IPS-20b (cell line): ENCODE measurements around the gene SALL1.

Source experiments
- H3K27ac ChIP-seq: one replicate; pipeline ENCODE4 v1.5.1; 2013; ENCODE audit warnings: low read length
- H3K27me3 ChIP-seq: 2 replicates; pipeline ENCODE4 v1.6.1; 2013; ENCODE audit warnings: mild to moderate bottlenecking, low read length, inconsistent platforms; ENCODE audit not compliant: insufficient read depth
- H3K36me3 ChIP-seq: 2 replicates; pipeline ENCODE4 v1.6.1; 2013; ENCODE audit warnings: low read depth, mild to moderate bottlenecking, inconsistent platforms, low read length, moderate library complexity; ENCODE audit not compliant: insufficient read depth
- H3K4me1 ChIP-seq: 2 replicates; pipeline ENCODE4 v1.6.1; 2013; ENCODE audit warnings: mild to moderate bottlenecking, control low read depth, inconsistent platforms, low read length, moderate library complexity; ENCODE audit not compliant: insufficient read depth
- H3K4me3 ChIP-seq: 2 replicates; pipeline ENCODE4 v1.5.1; 2013; ENCODE audit warnings: mild to moderate bottlenecking, low read length, inconsistent platforms
- H3K9ac ChIP-seq: 2 replicates; pipeline ENCODE4 v1.6.1; 2013; ENCODE audit warnings: low read depth, mild to moderate bottlenecking, inconsistent platforms, low read length, moderate library complexity
- H3K9me3 ChIP-seq: 2 replicates; pipeline ENCODE4 v1.6.1; 2013; ENCODE audit warnings: mild to moderate bottlenecking, low read depth, low read length, inconsistent platforms; ENCODE audit not compliant: insufficient read depth

SALL1 gene

DNA sequence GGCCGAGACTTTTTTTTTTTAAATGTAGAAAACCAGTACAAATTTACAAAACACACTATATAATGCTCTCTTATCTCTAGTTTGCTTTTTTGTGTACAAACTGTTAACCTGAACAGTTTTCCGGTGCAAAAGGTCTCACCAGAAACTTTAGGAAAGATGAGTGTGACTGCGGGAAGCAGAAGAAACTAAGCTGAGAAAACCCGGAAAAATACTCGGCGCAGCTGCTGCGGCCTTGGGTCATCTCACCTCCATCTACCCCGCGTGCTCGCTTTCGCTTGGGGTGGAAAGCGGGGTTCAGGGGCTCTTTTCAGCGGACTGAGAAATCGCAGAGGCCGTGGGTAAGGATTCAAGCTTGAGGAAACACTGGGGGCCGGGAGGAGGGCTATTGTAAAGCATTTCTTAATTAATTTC, 1.8 kb downstream of the SALL1 start:
- peak overlapping the region; percentile 98 for H3K9ac ChIP-seq
- no peaks in the 10 kb centered on the region for H3K9me3 ChIP-seq
- H3K4me3 ChIP-seq = peak overlapping the region; percentile 95
- peaks cover 40% of the 10 kb centered on the region for H3K27me3 ChIP-seq
- no peak overlapping the region for H3K27ac ChIP-seq
- H3K36me3 ChIP-seq = peaks cover 7% of the 10 kb centered on the region; the same call in 1 of the 2 replicates
- H3K4me1 ChIP-seq = peaks cover 44% of the 10 kb centered on the region

DNA sequence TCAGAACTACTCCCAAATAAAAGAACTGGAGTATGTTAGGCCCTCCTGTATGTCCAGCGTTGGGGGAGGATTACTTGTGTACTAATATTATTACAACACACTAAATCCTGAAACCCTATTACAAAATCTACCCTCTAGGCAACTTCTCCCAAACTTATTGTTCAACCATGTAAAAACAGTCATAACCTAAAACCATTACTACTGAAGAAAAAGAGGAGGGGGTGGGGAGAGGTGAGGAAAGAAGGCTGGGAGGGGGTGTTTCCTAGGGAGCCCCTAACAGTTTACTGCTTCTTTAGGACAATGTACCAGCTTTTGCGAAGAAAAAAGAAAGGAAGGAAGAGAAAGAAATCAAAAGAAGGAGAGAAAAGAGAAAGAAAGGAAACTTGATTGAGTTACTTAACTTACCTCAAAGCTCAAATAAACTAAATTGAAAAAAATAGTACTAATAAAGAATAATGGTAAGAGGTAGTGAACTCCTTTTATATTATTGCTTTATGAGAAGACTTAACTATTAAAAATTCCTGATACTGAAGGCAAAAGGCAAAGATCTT, 2.3 kb downstream of the SALL1 start:
- Histone ChIP-seq H3K4me1 (peaks cover 47% of the 10 kb centered on the region), H3K27me3 (peaks cover 35% of the 10 kb centered on the region), H3K27ac (no peak overlapping the region), H3K36me3 (peaks cover 7% of the 10 kb centered on the region; the same call in 1 of the 2 replicates), H3K9me3 (no peaks in the 10 kb centered on the region), H3K9ac (peak overlapping the region; percentile 98; the same call in 1 of the 2 replicates), H3K4me3 (peak overlapping the region; percentile 95)

DNA sequence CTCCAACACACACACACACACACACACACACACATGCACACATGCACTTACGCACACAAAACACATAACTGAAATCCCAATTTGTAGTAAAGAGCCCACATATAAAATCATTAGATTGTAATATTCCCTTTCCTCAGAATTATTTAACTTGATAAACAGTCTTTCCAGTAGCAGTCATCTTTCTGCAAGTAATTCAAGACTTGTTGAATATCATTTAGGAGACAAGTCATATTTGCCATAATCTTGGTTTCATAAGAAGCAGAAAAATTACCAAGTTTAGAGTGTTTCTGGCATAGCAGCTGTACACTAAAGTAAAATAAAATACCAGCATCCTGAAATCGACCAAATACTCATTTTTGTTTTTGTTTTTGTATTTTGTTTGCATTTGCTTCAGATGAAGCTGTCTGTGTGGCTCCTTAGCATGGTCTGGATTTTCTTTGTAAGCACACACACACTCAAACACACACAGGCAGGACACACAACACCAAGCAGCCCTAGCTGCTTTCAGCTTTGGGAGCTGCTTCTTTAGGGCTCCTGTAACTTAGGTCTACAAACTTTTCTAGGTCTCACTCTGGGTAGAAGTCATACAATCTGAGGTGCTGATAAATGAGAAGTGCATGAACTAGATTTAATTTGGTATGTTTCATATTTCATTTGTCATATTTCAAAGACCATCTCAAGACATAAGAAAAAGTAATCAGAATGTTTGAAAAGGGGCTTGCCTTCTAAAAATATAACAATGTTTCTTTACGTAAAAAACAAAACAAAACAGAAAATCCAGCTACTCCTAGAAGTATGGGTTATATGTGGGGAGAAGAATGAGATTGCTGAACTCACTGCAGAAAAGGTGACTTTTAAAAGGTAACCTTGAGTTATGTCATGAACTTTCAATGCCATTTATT, 3.0 kb downstream of the SALL1 start:
- H3K27ac ChIP-seq = no peak overlapping the region
- H3K4me3 ChIP-seq = peak overlapping the region; percentile 95
- H3K36me3 ChIP-seq = peaks cover 12% of the 10 kb centered on the region; the same call in 1 of the 2 replicates
- no peaks in the 10 kb centered on the region for H3K9me3 ChIP-seq
- peak overlapping the region; percentile 98 for H3K9ac ChIP-seq
- peaks cover 28% of the 10 kb centered on the region for H3K27me3 ChIP-seq
- H3K4me1 ChIP-seq = peaks cover 50% of the 10 kb centered on the region

DNA sequence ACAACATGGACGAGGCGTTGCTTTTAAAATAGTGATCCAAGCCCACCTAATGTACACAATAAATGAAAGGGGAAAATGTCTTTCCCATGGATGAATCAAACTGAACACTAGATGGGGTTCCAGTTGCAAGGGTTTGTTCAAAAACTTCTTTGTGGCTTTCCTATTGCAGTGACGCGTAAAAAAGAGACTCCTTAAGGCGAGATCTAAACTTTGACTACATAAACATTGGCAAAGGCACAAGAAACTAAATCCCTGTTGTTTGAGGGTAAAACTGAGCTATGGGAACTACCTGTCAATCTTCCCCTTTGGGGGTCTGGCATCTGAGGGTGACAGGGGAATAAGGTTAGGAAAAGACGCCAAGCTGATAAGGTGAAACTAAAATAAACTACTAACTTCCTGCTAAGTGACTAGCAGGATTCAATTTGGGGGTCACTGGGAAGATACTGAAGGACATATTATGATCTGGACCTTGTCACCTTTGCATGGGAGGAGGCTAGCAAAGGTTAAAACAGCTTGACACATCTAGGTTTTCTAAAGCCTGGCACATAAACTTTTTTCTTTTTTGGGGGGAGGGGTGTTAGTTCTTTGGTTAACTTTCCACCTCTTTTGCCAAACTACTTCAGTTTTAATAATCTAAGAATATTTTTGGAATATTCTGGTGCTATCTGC, 4.7 kb downstream of the SALL1 start:
- H3K36me3 ChIP-seq = peaks cover 28% of the 10 kb centered on the region
- peak overlapping the region; percentile 26 for H3K4me3 ChIP-seq
- peaks cover 24% of the 10 kb centered on the region; the same call in 1 of the 2 replicates for H3K27me3 ChIP-seq
- H3K4me1 ChIP-seq = peaks cover 55% of the 10 kb centered on the region
- H3K27ac ChIP-seq = no peak overlapping the region
- H3K9ac ChIP-seq = no peak overlapping the region; the same call in 1 of the 2 replicates
- H3K9me3 ChIP-seq = no peaks in the 10 kb centered on the region

DNA sequence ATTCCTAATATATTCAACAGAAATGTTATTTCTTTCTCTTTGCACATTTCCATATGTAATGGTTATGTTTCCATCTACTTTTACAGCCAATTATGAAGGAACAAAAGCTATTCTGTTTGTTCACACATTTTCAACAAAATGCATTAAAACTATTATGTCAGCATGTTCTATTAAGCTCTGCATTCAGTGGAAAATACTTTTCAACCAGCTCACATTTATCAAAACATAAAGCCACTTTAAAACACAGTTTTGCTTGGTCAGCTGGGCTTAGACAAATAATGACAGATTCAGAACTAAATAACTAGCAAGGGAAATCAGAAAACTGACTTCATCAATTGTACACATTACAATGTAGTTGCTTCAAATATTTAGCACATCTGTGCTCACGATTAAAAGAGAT, 6.9 kb downstream of the SALL1 start:
- H3K27me3 ChIP-seq = peaks cover 14% of the 10 kb centered on the region; the same call in 1 of the 2 replicates
- H3K4me1 ChIP-seq = peaks cover 55% of the 10 kb centered on the region
- no peaks in the 10 kb centered on the region for H3K9me3 ChIP-seq
- peak overlapping the region; percentile 39; the same call in 1 of the 2 replicates for H3K4me3 ChIP-seq
- no peak overlapping the region for H3K27ac ChIP-seq
- peaks cover 50% of the 10 kb centered on the region for H3K36me3 ChIP-seq
- H3K9ac ChIP-seq = no peak overlapping the region; the same call in 1 of the 2 replicates

DNA sequence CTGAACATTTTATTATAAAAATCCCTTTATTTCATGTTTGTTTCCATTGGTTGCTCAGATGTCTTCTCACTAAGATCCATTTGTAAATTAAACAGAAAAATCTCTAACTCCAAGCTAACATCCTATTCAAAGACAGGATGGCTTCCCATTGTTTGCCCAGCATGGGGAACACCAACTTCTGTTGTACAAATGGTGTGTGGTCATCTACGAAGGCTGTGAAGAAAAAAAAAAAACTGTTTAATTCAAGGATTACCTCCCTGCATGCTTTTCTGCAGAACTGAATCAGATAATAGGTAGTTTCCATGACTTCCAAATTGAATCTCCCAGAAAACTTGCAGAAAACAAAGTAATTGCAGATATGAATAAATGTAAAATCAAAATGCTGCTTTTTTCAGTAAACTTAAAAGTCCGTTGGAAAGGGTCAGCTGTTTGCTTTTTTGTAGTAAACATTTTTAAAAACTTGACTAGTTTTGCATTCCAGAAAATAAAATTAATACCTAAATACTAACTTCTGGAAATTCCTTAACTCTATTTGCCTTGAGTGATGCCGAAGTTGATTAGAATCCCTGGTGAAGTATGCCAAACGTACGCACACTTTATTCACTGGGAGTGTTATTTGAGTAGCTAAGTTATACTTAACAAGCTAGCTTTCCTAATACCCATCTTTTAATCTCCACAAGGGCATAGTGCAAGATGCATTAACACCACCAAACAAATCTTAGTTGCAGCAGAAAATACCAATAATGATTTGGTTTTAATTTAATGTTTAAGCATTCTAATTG, 7.7 kb downstream of the SALL1 start:
- Histone ChIP-seq H3K4me3 (peak overlapping the region; percentile 39; the same call in 1 of the 2 replicates), H3K9me3 (no peaks in the 10 kb centered on the region), H3K36me3 (peaks cover 55% of the 10 kb centered on the region), H3K4me1 (peaks cover 53% of the 10 kb centered on the region), H3K27me3 (peaks cover 6% of the 10 kb centered on the region; the same call in 1 of the 2 replicates), H3K27ac (no peak overlapping the region), H3K9ac (no peak overlapping the region; the same call in 1 of the 2 replicates)

DNA sequence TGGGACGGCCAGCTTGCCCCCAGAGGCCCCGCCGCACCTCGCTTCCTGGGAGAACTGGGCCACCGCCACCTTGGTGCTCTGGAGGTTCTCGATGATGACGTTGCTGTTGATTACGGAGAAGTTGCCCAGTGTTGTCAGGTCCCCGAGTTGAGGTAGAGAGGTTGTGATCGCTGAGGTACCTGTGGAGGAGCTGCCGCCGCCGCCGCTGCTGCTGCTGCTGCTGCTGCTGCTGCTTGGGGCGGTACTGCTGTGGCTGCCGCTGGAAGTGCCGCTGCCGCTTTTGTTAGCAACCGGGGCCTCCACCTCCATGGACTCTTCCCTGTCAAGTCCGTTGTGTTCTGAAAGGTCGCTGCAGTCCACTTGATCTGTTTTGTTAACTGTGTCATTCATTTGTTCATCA, 9.5 kb downstream of the SALL1 start:
- Histone ChIP-seq H3K9ac (no peak overlapping the region), H3K36me3 (peaks cover 70% of the 10 kb centered on the region), H3K4me1 (peaks cover 39% of the 10 kb centered on the region), H3K4me3 (no peak overlapping the region), H3K27ac (no peak overlapping the region), H3K27me3 (no peaks in the 10 kb centered on the region), H3K9me3 (no peaks in the 10 kb centered on the region)

DNA sequence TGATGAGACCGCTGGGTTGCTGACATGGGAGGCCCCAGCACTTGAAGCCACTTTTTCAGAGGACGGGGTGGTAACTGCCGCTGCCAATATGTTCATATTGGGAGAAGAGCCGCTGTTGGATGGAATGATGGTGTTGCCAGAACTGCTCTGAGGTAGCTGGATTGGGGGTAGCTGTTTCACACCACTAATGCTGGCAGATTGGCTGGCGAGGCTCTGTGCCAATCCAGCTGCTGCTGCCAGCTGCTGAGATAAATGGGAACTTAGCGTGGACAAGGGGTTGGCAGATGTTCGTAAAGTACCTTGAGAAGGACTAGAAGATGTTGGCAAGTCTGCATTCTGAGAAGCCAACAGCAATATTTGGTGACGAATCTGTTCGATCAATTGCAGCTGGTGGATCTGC, 10.0 kb downstream of the SALL1 start:
- Histone ChIP-seq H3K27me3 (no peaks in the 10 kb centered on the region), H3K9ac (no peak overlapping the region), H3K4me1 (peaks cover 34% of the 10 kb centered on the region), H3K4me3 (no peak overlapping the region), H3K27ac (no peak overlapping the region), H3K36me3 (peaks cover 74% of the 10 kb centered on the region), H3K9me3 (no peaks in the 10 kb centered on the region)

DNA sequence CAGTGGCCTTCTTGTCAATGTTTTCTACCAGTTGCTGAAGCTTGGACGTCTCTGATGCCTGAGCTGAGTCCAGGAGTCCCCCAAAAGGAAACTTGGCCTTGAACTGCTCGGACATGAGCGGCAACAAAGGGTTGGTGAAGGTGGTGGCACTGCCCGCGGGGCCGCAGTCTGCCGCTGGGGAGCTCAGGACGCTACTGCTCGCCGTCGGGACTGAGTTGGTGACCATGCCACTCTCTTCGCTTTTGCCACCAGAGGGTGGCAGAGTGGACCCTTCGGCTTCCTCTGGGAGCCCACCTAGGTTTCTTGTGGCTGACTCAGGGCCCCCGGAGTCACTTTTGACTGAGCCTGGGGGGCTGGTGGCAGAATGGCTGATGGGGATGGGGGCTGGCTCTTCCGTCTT, 11.0 kb downstream of the SALL1 start:
- H3K27me3 ChIP-seq = no peaks in the 10 kb centered on the region
- H3K27ac ChIP-seq = no peak overlapping the region
- no peak overlapping the region for H3K4me3 ChIP-seq
- peaks cover 83% of the 10 kb centered on the region for H3K36me3 ChIP-seq
- peaks cover 31% of the 10 kb centered on the region for H3K4me1 ChIP-seq
- H3K9me3 ChIP-seq = no peaks in the 10 kb centered on the region
- H3K9ac ChIP-seq = no peak overlapping the region

DNA sequence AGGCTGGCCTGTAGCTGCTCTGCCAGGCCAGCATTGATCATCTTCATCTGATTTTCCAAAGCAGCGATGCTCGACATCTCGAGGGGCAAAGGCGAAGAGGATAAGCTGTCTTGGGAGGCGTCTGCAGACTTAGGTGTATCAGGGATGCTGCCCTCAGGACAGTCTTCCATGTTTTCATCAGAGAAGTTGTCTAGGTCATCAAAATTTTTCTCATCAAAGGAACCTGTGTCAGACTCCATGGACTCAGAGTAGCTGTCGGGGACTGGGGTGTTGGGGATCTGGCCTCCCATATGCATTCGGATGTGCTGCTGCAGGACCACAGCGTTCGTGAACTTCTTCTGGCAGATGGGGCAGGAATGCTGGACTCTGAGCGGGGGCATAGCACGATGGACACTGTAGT, 11.5 kb downstream of the SALL1 start:
- Histone ChIP-seq H3K4me3 (no peak overlapping the region), H3K36me3 (peaks cover 83% of the 10 kb centered on the region)

DNA sequence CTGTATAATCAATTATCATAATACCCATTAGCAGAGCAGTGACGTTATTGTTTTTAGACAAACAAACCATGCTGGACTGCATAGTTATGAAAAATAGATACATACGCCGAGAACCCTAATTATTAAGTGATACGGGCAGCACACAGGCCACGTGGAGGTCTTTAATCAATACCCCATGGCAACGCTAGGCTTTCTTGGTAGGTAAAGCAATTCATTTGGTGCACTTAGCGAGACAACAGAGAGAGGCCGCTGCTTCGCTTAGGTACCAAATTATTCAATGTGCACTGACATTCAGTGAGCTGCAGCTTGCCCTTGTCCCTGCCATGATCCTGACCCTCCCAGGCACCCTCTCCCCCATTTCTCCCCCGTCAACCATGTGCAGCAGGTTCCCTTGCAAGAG, 12.9 kb downstream of the SALL1 start:
- Histone ChIP-seq H3K9ac (no peak overlapping the region), H3K36me3 (peaks cover 80% of the 10 kb centered on the region), H3K4me1 (peaks cover 17% of the 10 kb centered on the region; the same call in 1 of the 2 replicates), H3K27me3 (peaks cover 8% of the 10 kb centered on the region; the same call in 1 of the 2 replicates), H3K9me3 (no peaks in the 10 kb centered on the region), H3K27ac (no peak overlapping the region), H3K4me3 (no peak overlapping the region)

More for the DNA sequence above, 11.5 kb downstream of the SALL1 start:
- no peak overlapping the region for H3K9ac ChIP-seq
- H3K27ac ChIP-seq = no peak overlapping the region
- peaks cover 26% of the 10 kb centered on the region for H3K4me1 ChIP-seq
- no peaks in the 10 kb centered on the region for H3K9me3 ChIP-seq
- no peaks in the 10 kb centered on the region; the same call in 1 of the 2 replicates for H3K27me3 ChIP-seq
